Panc1 (cell line): ENCODE measurements around the gene NPDC1. TPM values are rescaled to one million over a fixed set of nuclear protein-coding genes. Genes with fewer than 3 reads are reported as not detected.

Experiments
- ATAC-seq: fragments of 200-7000 bp; cut with Tn5 transposase; 2 replicates; pipeline ENCODE4 v1.9.1; 2020; ENCODE audit warnings: mild to moderate bottlenecking, moderate library complexity
- BruUV-seq: library from RNA; stranded (reverse); fragments of 400-500 nt; replicated peaks from 2 replicates; lab custom pipeline; 2021; lab: Mats Ljungman, UMichigan
- CTCF ChIA-PET: fragments of 300-600 bp; sonication (Branson Sonifier 250); formaldehyde crosslinking; loops from one replicate; lab custom pipeline; 2022; ENCODE audit warnings: antibody characterized with exemption; lab: Charles Lee
- POLR2A ChIA-PET: fragments of 300-600 bp; sonication (Branson Sonifier 250); formaldehyde crosslinking; loops from one replicate; lab custom pipeline; 2022; ENCODE audit warnings: antibody characterized with exemption; lab: Charles Lee
- DNase-seq: peaks from one replicate; pipeline ENCODE4 v3.0.0-alpha.2; 2010; ENCODE audit warnings: low read depth, low spot score
- H3K27ac ChIP-seq: 2 replicates; pipeline ENCODE4 v1.5.1; 2011; ENCODE audit warnings: mild to moderate bottlenecking, low read length, inconsistent platforms
- H3K27me3 ChIP-seq: fragments of 200-500 bp; sonication (Bioruptor generic); 2 replicates; pipeline ENCODE4 v1.6.0; 2014; ENCODE audit warnings: low read length, inconsistent platforms; ENCODE audit not compliant: control insufficient read depth, insufficient read depth
- H3K36me3 ChIP-seq: fragments of 200-500 bp; sonication (Bioruptor generic); 2 replicates; pipeline ENCODE4 v1.5.1; 2014; ENCODE audit warnings: inconsistent platforms, mild to moderate bottlenecking, low read length, moderate library complexity; ENCODE audit not compliant: control insufficient read depth, insufficient read depth
- H3K4me1 ChIP-seq: 2 replicates; pipeline ENCODE4 v1.5.1; 2011; ENCODE audit warnings: inconsistent platforms, mild to moderate bottlenecking, low read length, moderate library complexity; ENCODE audit not compliant: control insufficient read depth, insufficient read depth
- H3K4me3 ChIP-seq, 2 experiments: 2 replicates each; pipeline ENCODE4 v1.5.1; 2011 to 2012; ENCODE audit warnings: low read depth in 2 of 2, low read length in 2 of 2, mild to moderate bottlenecking in 2 of 2, inconsistent platforms in 1 of 2, moderate library complexity in 1 of 2
- H3K9me3 ChIP-seq: fragments of 200-500 bp; sonication (Bioruptor generic); 2 replicates; pipeline ENCODE4 v1.5.1; 2014; ENCODE audit warnings: low read depth, mild to moderate bottlenecking, inconsistent platforms, low read length, moderate library complexity; ENCODE audit not compliant: control insufficient read depth, insufficient read depth
- CTCF ChIP-seq: fragments of 450-650 bp; IDR thresholded peaks from 2 replicates; pipeline ENCODE4 v1.5.1; 2017; ENCODE audit warnings: mild to moderate bottlenecking
- POLR2AphosphoS5 ChIP-seq: IDR thresholded peaks from 2 replicates; pipeline ENCODE4 v1.6.1; 2012; ENCODE audit warnings: mild to moderate bottlenecking, low read depth, low read length, moderate library complexity
- REST ChIP-seq, 2 experiments: IDR thresholded peaks; 2 replicates each; pipeline ENCODE4 v1.6.1; 2011 to 2012; ENCODE audit warnings: low read depth in 2 of 2, control low read depth in 1 of 2, low read length in 1 of 2, mild to moderate bottlenecking in 1 of 2, moderate library complexity in 1 of 2; ENCODE audit not compliant: insufficient read depth in 1 of 2
- SIN3A ChIP-seq: IDR thresholded peaks from 2 replicates; pipeline ENCODE4 v1.6.1; 2012; ENCODE audit warnings: low read depth, mild to moderate bottlenecking, low read length, moderate library complexity, borderline replicate concordance; ENCODE audit not compliant: insufficient read depth
- TCF7L2 ChIP-seq: IDR thresholded peaks from 2 replicates; pipeline ENCODE4 v1.6.1; 2011; ENCODE audit warnings: mild to moderate bottlenecking, low read depth, low read length, inconsistent platforms
- in situ Hi-C: cut with HindIII; loops from 2 replicates; pipeline ENCODE4 v1.10.0; 2016; ENCODE audit warnings: low sequenced_read_pairs, low pct_unique_long_range_greater_than_20kb
- intact Hi-C: fragments of 100-400 bp; cut with micrococcal nuclease; formaldehyde crosslinking; loops from one replicate; pipeline ENCODE4 v1.10.0; 2022; ENCODE audit not compliant: unreplicated experiment
- total RNA-seq: library from RNA; stranded (reverse); gene quantifications from one replicate; pipeline ENCODE4 v1.2.1, GENCODE V29; 2021; ENCODE audit not compliant: unreplicated experiment

Gene NPDC1
- total RNA-seq, 1 experiment from 2014 or later: 43.5 TPM

- in situ Hi-C loops: no loop called here
- H3K9me3 ChIP-seq: no peaks in the 10 kb centered on the region
- H3K27ac ChIP-seq: no peak overlapping the region
- no peaks in the 10 kb centered on the region for H3K4me1 ChIP-seq
- ATAC-seq: no peak
- no peaks in the 10 kb centered on the region for H3K27me3 ChIP-seq
- CTCF ChIA-PET: no interaction called here
- no peak overlapping the region for H3K4me3 ChIP-seq
- no peaks in the 10 kb centered on the region for H3K36me3 ChIP-seq
- POLR2A ChIA-PET: no interaction called here
- intact Hi-C loops: no loop called here
- BruUV-seq: no TSS peak
- DNase-seq: no peak
- no peak for TF ChIP-seq CTCF
- no peak for TF ChIP-seq SIN3A
- TF ChIP-seq TCF7L2: no peak
- TF ChIP-seq POLR2AphosphoS5: no peak
- no peak for TF ChIP-seq REST (IDR thresholded peaks at IDR 0.05; ENCODE audit: insufficient read depth in 1 of 2, low read depth in 2 of 2, low read length in 1 of 2)
These were observed 29.5 kb downstream of the NPDC1 start for GRCh38 chr9:137016436-137016835.

GRCh38 chr9:137015976-137016375 is 30.0 kb downstream of the NPDC1 start:
- CTCF ChIA-PET: interaction anchor here (0.7 kb wide), 1 partner anchor 44 kb away, joined by 4 read pairs; no protein-coding TSS in a partner anchor
- in situ Hi-C loops: no loop called here

More at GRCh38 chr9:137015976-137016375, 30.0 kb downstream of the NPDC1 start:
- H3K36me3 ChIP-seq: no peaks in the 10 kb centered on the region
- no peak for TF ChIP-seq CTCF
- TF ChIP-seq TCF7L2: no peak
- TF ChIP-seq REST (IDR thresholded peaks at IDR 0.05; ENCODE audit: insufficient read depth in 1 of 2, low read depth in 2 of 2, low read length in 1 of 2): no peak
- TF ChIP-seq SIN3A: no peak
- TF ChIP-seq POLR2AphosphoS5: no peak
- H3K4me1 ChIP-seq: no peaks in the 10 kb centered on the region
- no TSS peak for BruUV-seq
- intact Hi-C loops: no loop called here
- no peaks in the 10 kb centered on the region for H3K9me3 ChIP-seq
- POLR2A ChIA-PET: no interaction called here
- no peaks in the 10 kb centered on the region for H3K27me3 ChIP-seq
- H3K4me3 ChIP-seq: no peak overlapping the region
- DNase-seq (no peak), ATAC-seq (no peak)
- H3K27ac ChIP-seq: no peak overlapping the region
